Erythroblast (primary cell): ENCODE measurements around the gene ZNF276.

Experiments used
- GATA1 ChIP-seq: IDR thresholded peaks from 2 replicates; pipeline ENCODE4 v1.6.1; 2011; ENCODE audit warnings: low read depth, mild to moderate bottlenecking, control low read depth, low read length, moderate library complexity
- POLR2A ChIP-seq: IDR thresholded peaks from 2 replicates; pipeline ENCODE4 v1.6.1; 2011; ENCODE audit warnings: mild to moderate bottlenecking, low read length

- TF ChIP-seq POLR2A (peak; percentile 21), GATA1 (no peak)
Measured at GRCh38 chr16:89696670-89697128, 24.6 kb upstream of the ZNF276 start.
